ENCODE data around the gene ZZZ3. TPM values are rescaled to one million over a fixed set of nuclear protein-coding genes. Genes with fewer than 3 reads are reported as not detected.

Gene ZZZ3
- polyA plus RNA-seq, 2 of the 4 experiments (the other 2 are of a cell fraction), result 20.7 to 32.2 TPM

Small RNA genes within 50 kb of the gene (small RNA-seq; reads per million reads assigned to genes)
- gene RN7SL370P, result 0 reads per million in 6 experiments

Other genes with a start within 250 kb of the ZZZ3 start
- 45.5 and 49.5 TPM in 2 replicates for gene USP33, start 77.2 kb upstream of the ZZZ3 start, polyA plus RNA-seq (2011; rRNA removed)
- 22.0 to 22.9 TPM (median 22.1 TPM) in 3 replicates for gene USP33, start 77.2 kb upstream of the ZZZ3 start, polyA plus RNA-seq (2017; fragmentation: RNase III; extraction: RNeasy Plus Mini Kit Qiagen cat#74134 plus additional on column Dnase treatment)
- 7.4 and 8.2 TPM in 2 replicates for gene MIGA1, start 97.0 kb upstream of the ZZZ3 start, polyA plus RNA-seq (2011; rRNA removed)
- gene MIGA1, start 97.0 kb upstream of the ZZZ3 start, polyA plus RNA-seq (2017; fragmentation: RNase III; extraction: RNeasy Plus Mini Kit Qiagen cat#74134 plus additional on column Dnase treatment), result 6.1 to 6.5 TPM (median 6.2 TPM) in 3 replicates
- gene NEXN, start 206.0 kb upstream of the ZZZ3 start, polyA plus RNA-seq (2011; rRNA removed), result 0.54 and 1.8 TPM in 2 replicates
- gene NEXN, start 206.0 kb upstream of the ZZZ3 start, polyA plus RNA-seq (2017; fragmentation: RNase III; extraction: RNeasy Plus Mini Kit Qiagen cat#74134 plus additional on column Dnase treatment), result 7.3 to 8.7 TPM (median 8.2 TPM) in 3 replicates

Measured in A549 (cell line).